ENCODE data around the gene GNA12.

DNA sequence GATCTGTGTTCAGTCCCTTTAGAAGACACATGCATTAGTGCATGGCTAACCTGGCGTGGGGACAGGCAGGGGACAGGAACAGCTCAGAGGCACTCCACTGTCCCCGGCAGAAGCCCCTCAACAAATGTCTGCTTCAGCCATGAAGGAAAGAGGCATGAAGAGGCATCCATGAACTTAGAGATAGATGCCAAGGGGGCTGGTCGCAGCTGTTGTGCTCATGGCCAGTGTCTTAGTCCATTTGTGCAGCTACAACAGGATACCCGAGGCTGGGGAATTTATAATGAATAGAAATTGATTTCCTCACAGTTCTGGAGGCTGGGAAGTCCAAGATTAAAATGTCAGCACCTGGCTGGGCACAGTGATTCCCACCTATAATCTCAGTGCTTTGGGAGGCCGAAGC, 14.5 kb upstream of the GNA12 start:
- no peak for TF ChIP-seq CTCF (IDR thresholded peaks at IDR 0.05)
- TF ChIP-seq POLR2A (IDR thresholded peaks at IDR 0.05), result no peak

All from adrenal gland (tissue), 5 donors.